ENCODE data around the gene COQ4.

COQ4 gene

DNA sequence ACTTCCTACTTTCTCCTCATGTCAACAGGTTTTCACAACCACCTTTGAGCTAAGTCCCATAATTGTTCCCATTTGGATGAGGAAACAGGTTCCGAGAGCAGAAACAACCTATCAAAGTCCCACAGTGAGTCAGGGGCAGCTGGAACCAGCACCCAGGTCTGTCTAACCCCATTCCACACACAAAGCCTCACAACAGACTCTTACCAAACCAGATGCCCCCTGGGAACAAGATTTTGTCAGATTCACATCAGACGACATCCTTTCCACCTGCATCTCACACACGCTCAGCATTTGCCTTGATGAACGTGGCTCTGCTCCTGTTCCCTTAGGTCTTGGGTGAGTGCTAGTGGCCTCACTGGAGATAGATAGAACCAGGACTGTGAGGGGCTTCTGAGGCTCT is 29.5 kb upstream of the COQ4 start:
- no peak for ATAC-seq
- no peaks in the 10 kb centered on the region for H3K9me3 Mint-ChIP-seq
- no peaks in the 10 kb centered on the region for H3K27me3 Mint-ChIP-seq
- H3K36me3 Mint-ChIP-seq, result peaks cover 11% of the 10 kb centered on the region
- no peaks in the 10 kb centered on the region for H3K4me1 Mint-ChIP-seq
- H3K4me3 Mint-ChIP-seq, result no peak overlapping the region
- H3K27ac Mint-ChIP-seq, result no peak overlapping the region

DNA sequence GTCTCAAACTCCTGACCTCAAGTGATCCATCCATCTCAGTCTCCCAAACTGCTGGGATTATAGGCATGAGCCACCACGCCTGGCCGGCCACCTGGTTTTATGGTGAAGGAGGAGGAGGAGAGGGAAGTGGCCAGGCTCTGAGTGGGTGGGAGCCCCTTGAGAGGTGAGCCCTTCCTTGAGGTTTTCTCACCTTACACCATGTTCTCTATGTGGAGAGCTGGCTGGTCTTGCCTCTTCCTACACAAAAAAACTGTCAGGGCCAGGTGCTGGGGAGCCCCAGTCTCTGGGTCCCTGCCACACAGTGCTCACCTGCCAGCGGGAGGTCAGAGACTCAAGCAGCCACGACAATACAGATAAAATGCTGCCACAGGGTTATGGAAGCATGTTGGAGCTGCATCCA is 28.5 kb upstream of the COQ4 start:
- no peaks in the 10 kb centered on the region for H3K4me1 Mint-ChIP-seq
- H3K27ac Mint-ChIP-seq, result no peak overlapping the region

DNA sequence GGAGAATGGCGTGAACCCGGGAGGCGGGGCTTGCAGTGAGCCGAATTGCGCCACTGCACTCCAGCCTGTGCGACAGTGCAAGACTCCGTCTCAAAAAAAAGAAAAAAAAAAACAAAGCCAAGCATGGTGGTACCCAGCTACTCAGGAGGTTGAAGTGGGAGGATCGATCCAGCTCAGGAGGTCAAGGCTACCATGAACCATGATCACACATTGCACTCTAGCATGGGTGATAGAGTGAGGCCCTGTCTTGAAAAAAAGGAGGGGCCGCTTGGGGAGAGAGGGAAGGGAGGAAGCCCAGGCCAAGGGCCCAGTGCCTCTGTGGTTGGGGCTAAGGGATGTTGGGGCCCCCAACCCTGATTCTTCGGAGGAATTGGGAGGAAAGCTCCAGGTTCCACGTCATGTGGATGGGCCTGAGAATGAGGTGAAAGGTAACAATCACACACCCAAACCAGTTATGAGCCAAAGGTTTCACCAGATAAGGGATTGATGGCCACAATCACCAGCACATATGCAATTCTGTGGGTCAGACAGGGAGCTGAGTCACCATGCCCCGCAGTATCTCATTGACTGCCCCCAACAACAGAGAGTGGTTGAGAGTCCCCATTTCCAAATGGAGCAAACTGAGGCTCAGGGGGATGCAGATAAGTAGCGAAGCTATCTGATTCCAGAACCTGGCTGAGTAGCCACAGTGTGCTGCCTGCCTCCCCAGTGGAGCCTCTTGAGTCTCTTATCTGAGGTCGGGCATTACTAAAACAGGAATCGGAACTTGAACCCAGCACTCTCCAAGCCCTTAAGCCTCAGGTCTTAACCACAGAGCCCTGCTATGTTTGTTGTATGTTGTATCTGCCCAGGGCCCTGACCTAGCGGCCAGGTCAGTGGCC is 26.1 kb upstream of the COQ4 start:
- no peak for ATAC-seq
- Mint-ChIP-seq H3K4me1 (no peaks in the 10 kb centered on the region), H3K4me3 (no peak overlapping the region), H3K27me3 (no peaks in the 10 kb centered on the region), H3K36me3 (no peaks in the 10 kb centered on the region), H3K27ac (no peak overlapping the region), H3K9me3 (no peaks in the 10 kb centered on the region)

More for the DNA sequence above, 28.5 kb upstream of the COQ4 start:
- Mint-ChIP-seq H3K36me3 (peaks cover under 1% of the 10 kb centered on the region), H3K4me3 (no peak overlapping the region), H3K9me3 (no peaks in the 10 kb centered on the region), H3K27me3 (no peaks in the 10 kb centered on the region)
- no peak for ATAC-seq

- Mint-ChIP-seq H3K4me3 (no peak overlapping the region), H3K27ac (no peak overlapping the region), H3K9me3 (no peaks in the 10 kb centered on the region), H3K4me1 (no peaks in the 10 kb centered on the region), H3K27me3 (no peaks in the 10 kb centered on the region), H3K36me3 (no peaks in the 10 kb centered on the region)
- no peak for ATAC-seq
Observed at GRCh38 chr9:128297221-128297773, 25.3 kb upstream of the COQ4 start.

DNA sequence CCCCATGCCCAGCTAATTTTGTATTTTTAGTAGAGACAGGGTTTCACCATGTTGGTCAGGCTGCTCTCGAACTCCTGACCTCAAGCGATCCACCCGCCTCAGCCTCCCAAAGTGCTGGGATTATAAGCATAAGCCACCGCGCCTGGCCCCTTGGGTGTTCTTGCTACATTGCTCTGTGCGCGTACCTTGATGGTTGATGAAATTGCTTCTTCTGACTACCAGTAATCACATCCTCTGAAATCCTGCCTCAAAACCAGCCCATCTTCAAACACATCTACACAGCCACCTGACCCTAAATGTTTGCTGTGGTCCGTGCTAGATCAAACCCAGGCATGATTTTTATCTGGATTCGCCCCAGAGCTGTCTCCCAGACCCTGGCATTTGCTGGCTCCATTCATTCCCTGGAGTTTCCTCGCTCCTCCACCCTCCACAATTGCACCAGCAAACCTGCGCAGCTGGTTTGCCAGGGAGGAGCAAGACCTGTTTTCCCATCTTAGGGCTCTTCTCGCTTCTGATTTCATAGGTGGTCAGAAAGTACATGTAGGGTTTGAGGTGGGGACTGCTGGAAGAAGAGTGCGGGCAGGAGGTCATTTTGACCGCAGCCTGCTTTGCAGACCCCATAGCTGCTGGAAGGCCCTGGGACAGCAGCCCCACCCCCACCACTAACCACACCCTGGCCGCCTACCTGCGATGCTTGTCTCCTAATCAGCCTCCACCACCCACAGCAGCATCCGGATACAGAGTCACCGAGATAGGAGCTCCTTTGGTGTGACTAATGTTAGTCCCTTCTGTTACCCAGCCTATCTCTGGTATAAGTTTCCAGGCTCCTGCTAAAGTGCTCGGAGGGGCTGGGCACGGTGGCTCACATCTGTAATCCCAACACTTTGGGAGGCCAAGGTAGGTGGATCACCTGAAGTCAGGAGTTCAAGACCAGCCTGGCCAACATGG is 23.8 kb upstream of the COQ4 start:
- no peak for ATAC-seq
- Mint-ChIP-seq H3K4me1 (no peaks in the 10 kb centered on the region), H3K27ac (no peak overlapping the region), H3K4me3 (no peak overlapping the region), H3K9me3 (no peaks in the 10 kb centered on the region), H3K36me3 (no peaks in the 10 kb centered on the region), H3K27me3 (no peaks in the 10 kb centered on the region)

- no peaks in the 10 kb centered on the region for H3K27me3 Mint-ChIP-seq
- H3K27ac Mint-ChIP-seq, result no peak overlapping the region
- no peaks in the 10 kb centered on the region for H3K4me1 Mint-ChIP-seq
- ATAC-seq, result no peak
- H3K4me3 Mint-ChIP-seq, result no peak overlapping the region
- H3K36me3 Mint-ChIP-seq, result peaks cover 13% of the 10 kb centered on the region
- no peaks in the 10 kb centered on the region for H3K9me3 Mint-ChIP-seq
Observed at GRCh38 chr9:128304136-128304970, 18.3 kb upstream of the COQ4 start.

- Mint-ChIP-seq H3K4me3 (no peak overlapping the region), H3K9me3 (no peaks in the 10 kb centered on the region), H3K27me3 (no peaks in the 10 kb centered on the region), H3K36me3 (peaks cover 19% of the 10 kb centered on the region), H3K4me1 (no peaks in the 10 kb centered on the region), H3K27ac (no peak overlapping the region)
- no peak for ATAC-seq
Observed at GRCh38 chr9:128304971-128305288, 17.7 kb upstream of the COQ4 start.

- Mint-ChIP-seq H3K27ac (no peak overlapping the region), H3K27me3 (no peaks in the 10 kb centered on the region), H3K4me3 (no peak overlapping the region), H3K36me3 (peaks cover 45% of the 10 kb centered on the region), H3K9me3 (no peaks in the 10 kb centered on the region), H3K4me1 (no peaks in the 10 kb centered on the region)
- no peak for ATAC-seq
Observed at GRCh38 chr9:128309551-128309950, 13.1 kb upstream of the COQ4 start.

DNA sequence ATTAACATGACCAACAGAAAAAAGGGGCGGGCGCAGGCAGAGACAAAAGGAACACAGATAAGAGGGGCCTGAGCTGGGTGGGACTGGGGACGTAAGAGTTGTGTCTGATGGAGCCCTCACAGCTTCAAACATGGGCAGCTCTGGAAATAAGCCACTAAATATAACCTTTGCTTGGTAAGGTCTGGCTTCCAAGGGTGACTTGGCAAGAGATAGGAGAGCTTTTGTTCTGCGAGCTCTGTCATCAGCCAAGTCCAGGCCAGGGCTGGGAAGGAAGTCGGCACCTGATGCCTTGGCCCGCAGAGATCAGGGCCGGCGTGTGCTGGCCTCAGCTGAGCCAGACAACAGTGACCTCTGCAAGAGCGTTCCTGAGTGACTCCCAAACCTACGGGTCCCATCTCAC is 12.2 kb upstream of the COQ4 start:
- Mint-ChIP-seq H3K27ac (no peak overlapping the region), H3K36me3 (peaks cover 45% of the 10 kb centered on the region)
- ATAC-seq, result no peak

GRCh38 chr9:128314697-128315096 is 7.9 kb upstream of the COQ4 start:
- Mint-ChIP-seq H3K27me3 (no peaks in the 10 kb centered on the region), H3K36me3 (peaks cover 39% of the 10 kb centered on the region), H3K4me3 (no peak overlapping the region), H3K27ac (no peak overlapping the region), H3K4me1 (no peaks in the 10 kb centered on the region), H3K9me3 (no peaks in the 10 kb centered on the region)
- ATAC-seq, result no peak

More for the DNA sequence above, 12.2 kb upstream of the COQ4 start:
- Mint-ChIP-seq H3K9me3 (no peaks in the 10 kb centered on the region), H3K4me3 (no peak overlapping the region), H3K4me1 (no peaks in the 10 kb centered on the region), H3K27me3 (no peaks in the 10 kb centered on the region)

- Mint-ChIP-seq H3K27me3 (no peaks in the 10 kb centered on the region), H3K36me3 (peaks cover 28% of the 10 kb centered on the region), H3K4me3 (no peak overlapping the region), H3K4me1 (no peaks in the 10 kb centered on the region), H3K9me3 (no peaks in the 10 kb centered on the region), H3K27ac (no peak overlapping the region)
- no peak for ATAC-seq
Observed at GRCh38 chr9:128316421-128316820, 6.2 kb upstream of the COQ4 start.

DNA sequence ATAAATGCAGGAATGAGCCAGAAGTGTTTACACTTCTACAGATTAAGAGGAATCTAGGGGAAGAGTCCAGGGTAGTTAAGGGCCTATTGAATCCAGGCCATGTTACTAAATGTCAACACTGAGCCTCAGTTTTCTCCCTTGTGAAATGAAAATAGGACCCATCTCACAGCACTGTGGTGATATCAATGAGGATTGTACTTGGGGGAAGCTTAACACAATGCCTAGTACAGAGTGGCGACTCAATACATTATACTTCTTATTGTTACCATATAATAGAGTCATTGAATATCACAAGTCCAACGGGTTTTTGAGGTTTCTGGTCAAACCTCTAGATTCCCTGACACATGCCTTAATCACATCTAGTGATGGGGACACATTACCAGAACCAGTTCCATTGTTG is 5.0 kb upstream of the COQ4 start:
- H3K36me3 Mint-ChIP-seq, result peaks cover 26% of the 10 kb centered on the region

GRCh38 chr9:128321343-128321742 is 1.3 kb upstream of the COQ4 start:
- H3K27me3 Mint-ChIP-seq, result no peaks in the 10 kb centered on the region
- peak overlapping the region; percentile 90 for H3K4me3 Mint-ChIP-seq
- peaks cover 20% of the 10 kb centered on the region for H3K36me3 Mint-ChIP-seq
- H3K9me3 Mint-ChIP-seq, result no peaks in the 10 kb centered on the region
- no peak for ATAC-seq
- H3K27ac Mint-ChIP-seq, result peak overlapping the region; percentile 91
- H3K4me1 Mint-ChIP-seq, result peaks cover 13% of the 10 kb centered on the region

More for the DNA sequence above, 5.0 kb upstream of the COQ4 start:
- Mint-ChIP-seq H3K27ac (no peak overlapping the region), H3K9me3 (no peaks in the 10 kb centered on the region), H3K27me3 (no peaks in the 10 kb centered on the region), H3K4me1 (no peaks in the 10 kb centered on the region), H3K4me3 (no peak overlapping the region)
- ATAC-seq, result no peak

- peaks cover 17% of the 10 kb centered on the region for H3K36me3 Mint-ChIP-seq
- no peak for ATAC-seq
Observed at GRCh38 chr9:128321879-128322403, 698 bp upstream of the COQ4 start.

More at GRCh38 chr9:128321879-128322403, 698 bp upstream of the COQ4 start:
- Mint-ChIP-seq H3K4me1 (peaks cover 13% of the 10 kb centered on the region), H3K9me3 (no peaks in the 10 kb centered on the region), H3K27me3 (no peaks in the 10 kb centered on the region), H3K4me3 (peak overlapping the region; percentile 90), H3K27ac (peak overlapping the region; percentile 91)

All from stimulated activated memory B cell treated with anti-CD40 and anti-IgM and Interleukin-4, amounts not matched to agents 10 μg/mL and 1 μg/mL and 100 μg/mL, for 72 hours (primary cell).